HG03196 (cell line): ENCODE measurements around the gene PCDHB7.
"Not testable (repeated sequence)": the region's sequence is repeated elsewhere in the genome, so short reads cannot be mapped to it uniquely, and the experiment has no call there.

Experiments used
- ATAC-seq: cut with Tn5 transposase; IDR thresholded peaks from one replicate; pipeline ENCODE4 v1.9.1; 2021; ENCODE audit not compliant: unreplicated experiment

The PCDHB7 gene

DNA sequence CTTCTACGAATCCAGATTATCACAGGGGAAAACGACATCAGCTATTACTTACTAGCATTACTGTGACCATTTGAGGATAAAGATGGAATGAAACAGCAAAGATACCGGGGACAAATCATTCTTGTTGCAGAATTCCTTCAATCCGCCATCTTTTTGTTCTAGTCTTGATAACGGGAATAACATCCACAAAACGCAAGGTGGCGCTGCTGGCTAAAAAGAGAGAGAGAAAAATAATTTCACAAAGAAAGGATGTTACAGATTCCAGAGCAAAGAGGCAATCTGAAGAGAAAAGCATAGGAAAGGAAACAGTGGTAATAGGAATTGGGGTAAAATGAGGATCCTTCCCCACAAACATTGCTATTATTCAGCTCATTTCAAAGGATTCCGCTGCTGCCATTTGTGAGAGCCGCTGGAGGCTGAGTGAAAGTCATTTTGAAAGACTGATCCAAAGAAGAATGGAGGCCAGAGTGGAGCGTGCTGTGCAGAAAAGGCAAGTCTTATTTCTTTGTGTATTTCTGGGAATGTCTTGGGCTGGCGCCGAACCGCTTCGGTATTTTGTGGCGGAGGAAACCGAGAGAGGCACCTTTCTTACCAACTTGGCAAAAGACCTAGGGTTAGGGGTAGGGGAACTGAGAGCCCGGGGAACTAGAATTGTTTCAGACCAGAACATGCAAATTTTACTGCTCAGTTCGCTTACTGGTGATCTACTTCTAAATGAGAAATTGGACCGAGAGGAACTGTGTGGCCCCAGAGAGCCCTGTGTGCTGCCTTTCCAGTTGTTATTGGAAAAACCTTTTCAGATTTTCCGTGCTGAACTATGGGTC lies at the start of gene PCDHB7:
Gene PCDHB7 (plus strand): TSS at position 264 of the 824 bp plus-strand sequence. CDS start 192 bp downstream, at position 456.
- ATAC-seq, result no peak

- not testable (repeated sequence) for ATAC-seq
Measured at GRCh38 chr5:141123396-141124135, 48.9 kb upstream of the PCDHB7 start.

- no peak for ATAC-seq
Measured at GRCh38 chr5:141127305-141127704, 45.1 kb upstream of the PCDHB7 start.

GRCh38 chr5:141135030-141135717 lies 37.3 kb upstream of the PCDHB7 start, which contains the start of gene PCDHB5:
PCDHB5 (plus strand) TSS chr5:141135206; CDS start chr5:141135435, 229 bp downstream.
- ATAC-seq, result no peak

DNA sequence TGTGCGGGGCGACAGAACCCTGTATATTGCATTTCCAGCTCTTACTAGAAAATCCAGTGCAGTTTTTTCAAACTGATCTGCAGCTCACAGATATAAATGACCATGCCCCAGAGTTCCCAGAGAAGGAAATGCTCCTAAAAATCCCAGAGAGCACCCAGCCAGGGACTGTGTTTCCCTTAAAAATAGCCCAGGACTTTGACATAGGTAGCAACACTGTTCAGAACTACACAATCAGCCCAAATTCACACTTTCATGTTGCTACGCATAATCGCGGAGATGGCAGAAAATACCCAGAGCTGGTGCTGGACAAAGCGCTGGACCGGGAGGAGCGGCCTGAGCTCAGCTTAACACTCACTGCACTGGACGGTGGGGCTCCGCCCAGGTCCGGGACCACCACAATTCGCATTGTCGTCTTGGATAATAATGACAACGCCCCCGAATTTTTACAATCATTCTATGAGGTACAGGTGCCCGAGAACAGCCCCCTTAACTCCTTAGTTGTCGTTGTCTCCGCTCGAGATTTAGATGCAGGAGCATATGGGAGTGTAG lies 36.7 kb upstream of the PCDHB7 start:
- ATAC-seq, result no peak

DNA sequence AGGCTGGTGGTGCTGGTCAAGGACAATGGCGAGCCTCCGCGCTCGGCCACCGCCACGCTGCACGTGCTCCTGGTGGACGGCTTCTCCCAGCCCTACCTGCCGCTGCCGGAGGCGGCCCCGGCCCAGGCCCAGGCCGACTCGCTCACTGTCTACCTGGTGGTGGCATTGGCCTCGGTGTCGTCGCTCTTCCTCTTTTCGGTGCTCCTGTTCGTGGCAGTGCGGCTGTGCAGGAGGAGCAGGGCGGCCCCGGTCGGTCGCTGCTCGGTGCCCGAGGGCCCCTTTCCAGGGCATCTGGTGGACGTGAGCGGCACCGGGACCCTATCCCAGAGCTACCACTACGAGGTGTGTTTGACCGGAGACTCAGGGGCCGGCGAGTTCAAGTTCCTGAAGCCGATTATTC lies 35.1 kb upstream of the PCDHB7 start:
- ATAC-seq, result not testable (repeated sequence)

DNA sequence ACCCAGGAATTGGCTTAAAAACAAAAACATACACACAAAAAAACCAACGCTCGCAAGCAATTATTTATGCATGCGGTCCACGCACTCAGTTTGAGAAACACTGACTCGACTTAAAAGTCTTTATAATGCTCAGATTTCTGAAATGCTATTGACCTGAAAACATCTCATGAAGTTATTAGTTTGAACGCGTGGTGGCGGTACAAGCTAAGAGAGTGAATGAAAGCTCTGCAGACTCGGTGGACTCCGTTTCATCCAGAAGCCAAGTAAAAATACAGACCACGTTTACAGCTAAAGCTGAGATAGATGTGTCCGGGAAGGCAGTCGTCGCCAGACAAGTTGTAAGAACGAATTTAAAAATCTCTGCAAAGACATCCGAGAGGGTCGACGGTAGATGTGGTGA lies 22.6 kb upstream of the PCDHB7 start, which contains the start of gene PCDHB6:
Gene PCDHB6 (plus strand): TSS at position 246 of the 400 bp plus-strand sequence. CDS start 201 bp downstream, outside the sequence.
- ATAC-seq, result no peak

GRCh38 chr5:141150224-141150992 lies 22.0 kb upstream of the PCDHB7 start:
- ATAC-seq, result no peak

- no peak for ATAC-seq
Measured at GRCh38 chr5:141150993-141151325, 21.5 kb upstream of the PCDHB7 start.

DNA sequence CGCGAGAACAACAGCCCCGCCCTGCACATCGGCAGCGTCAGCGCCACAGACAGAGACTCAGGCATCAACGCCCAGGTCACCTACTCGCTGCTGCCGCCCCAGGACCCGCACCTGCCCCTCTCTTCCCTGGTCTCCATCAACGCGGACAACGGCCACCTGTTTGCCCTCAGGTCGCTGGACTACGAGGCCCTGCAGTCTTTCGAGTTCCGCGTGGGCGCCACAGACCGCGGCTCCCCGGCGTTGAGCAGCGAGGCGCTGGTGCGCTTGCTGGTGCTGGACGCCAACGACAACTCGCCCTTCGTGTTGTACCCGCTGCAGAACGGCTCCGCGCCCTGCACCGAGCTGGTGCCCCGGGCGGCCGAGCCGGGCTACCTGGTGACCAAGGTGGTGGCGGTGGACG lies 20.8 kb upstream of the PCDHB7 start:
- ATAC-seq, result not testable (repeated sequence)

GRCh38 chr5:141152096-141152495 lies 20.3 kb upstream of the PCDHB7 start:
- ATAC-seq, result not testable (repeated sequence)

DNA sequence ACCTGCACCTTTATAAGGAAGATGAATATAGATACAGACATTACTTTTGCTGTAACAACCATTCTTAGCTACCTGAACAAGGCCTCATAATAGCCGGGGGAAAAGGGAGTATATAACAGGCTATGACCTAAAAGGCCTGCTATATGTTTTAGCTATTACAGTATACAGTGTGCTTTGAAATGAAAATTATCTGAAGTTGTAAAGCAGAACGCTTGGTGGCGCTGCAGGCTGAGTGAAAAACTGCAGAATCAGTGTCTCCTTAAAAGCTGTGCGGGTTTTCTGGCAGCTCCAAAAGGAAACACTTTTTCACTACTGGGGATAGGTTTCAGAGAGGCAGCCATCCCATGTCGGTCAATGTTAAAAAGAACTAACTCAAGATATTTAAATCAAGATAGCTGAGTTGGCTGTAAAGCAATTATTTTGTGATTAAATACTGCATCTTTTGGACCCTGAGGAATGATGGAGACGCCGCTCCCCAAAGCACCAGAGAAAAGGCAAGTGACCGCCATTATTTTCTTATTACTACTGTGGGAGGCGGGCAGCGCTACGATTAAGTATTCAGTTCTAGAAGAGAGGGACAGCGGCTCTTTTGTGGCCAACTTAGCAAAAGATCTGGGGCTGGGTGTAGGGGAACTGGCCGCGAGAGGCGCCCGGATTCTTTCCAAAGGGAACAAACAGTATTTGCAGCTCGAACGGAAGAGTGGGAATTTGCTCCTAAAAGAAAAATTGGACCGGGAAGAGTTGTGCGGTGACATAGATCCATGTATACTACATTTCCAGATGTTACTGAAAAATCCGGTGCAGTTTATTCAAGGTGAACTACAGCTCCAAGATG lies 16.7 kb upstream of the PCDHB7 start:
- no peak for ATAC-seq

GRCh38 chr5:141157356-141157755 lies 15.1 kb upstream of the PCDHB7 start:
- ATAC-seq, result not testable (repeated sequence)

DNA sequence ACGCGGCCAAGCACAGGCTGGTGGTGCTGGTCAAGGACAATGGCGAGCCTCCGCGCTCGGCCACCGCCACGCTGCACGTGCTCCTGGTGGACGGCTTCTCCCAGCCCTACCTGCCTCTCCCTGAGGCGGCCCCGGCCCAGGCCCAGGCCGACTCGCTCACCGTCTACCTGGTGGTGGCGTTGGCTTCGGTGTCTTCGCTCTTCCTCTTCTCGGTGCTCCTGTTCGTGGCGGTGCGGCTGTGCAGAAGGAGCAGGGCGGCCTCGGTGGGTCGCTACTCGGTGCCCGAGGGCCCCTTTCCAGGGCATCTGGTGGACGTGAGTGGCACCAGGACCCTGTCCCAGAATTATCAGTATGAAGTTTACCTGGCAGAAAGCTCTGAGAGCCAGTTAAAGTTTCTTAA lies 14.5 kb upstream of the PCDHB7 start:
- ATAC-seq, result not testable (repeated sequence)

GRCh38 chr5:141174291-141175104 lies 2.1 kb downstream of the PCDHB7 start:
- not testable (repeated sequence) for ATAC-seq

- ATAC-seq, result no peak
Measured at GRCh38 chr5:141175933-141176332, 3.5 kb downstream of the PCDHB7 start.

GRCh38 chr5:141177577-141178191 lies 5.2 kb downstream of the PCDHB7 start, which contains the start of gene PCDHB8:
PCDHB8 (plus strand) TSS chr5:141177790; CDS start chr5:141178035, 245 bp downstream.
- not testable (repeated sequence) for ATAC-seq

DNA sequence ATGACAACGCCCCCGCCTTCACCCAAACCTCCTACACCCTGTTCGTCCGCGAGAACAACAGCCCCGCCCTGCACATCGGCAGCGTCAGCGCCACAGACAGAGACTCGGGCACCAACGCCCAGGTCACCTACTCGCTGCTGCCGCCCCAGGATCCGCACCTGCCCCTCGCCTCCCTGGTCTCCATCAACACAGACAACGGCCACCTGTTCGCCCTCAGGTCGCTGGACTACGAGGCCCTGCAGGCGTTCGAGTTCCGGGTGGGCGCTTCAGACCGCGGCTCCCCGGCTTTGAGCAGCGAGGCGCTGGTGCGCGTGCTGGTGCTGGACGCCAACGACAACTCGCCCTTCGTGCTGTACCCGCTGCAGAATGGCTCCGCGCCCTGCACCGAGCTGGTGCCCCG lies 6.9 kb downstream of the PCDHB7 start:
- not testable (repeated sequence) for ATAC-seq
